OCI-LY3 (cell line): ENCODE data around the gene PLPPR3.

Source experiments
- H2AFZ ChIP-seq: fragments of 200-600, 300-600 bp; shearing (Covaris generic); 2 replicates; pipeline ENCODE4 v1.6.0; 2014; ENCODE audit warnings: antibody characterized with exemption, low read depth, low read length
- H3K27ac ChIP-seq: fragments of 200-600, 300-600 bp; sonication (generic); 2 replicates; pipeline ENCODE4 v1.5.1; 2014; ENCODE audit warnings: mild to moderate bottlenecking, low read length, moderate library complexity, mixed read lengths
- H3K27me3 ChIP-seq: fragments of 200-600, 300-600 bp; sonication (generic); 2 replicates; pipeline ENCODE4 v1.6.1; 2014; ENCODE audit warnings: low read depth, low read length, mixed read lengths
- H3K36me3 ChIP-seq: fragments of 200-600, 300-600 bp; sonication (generic); replicated peaks from 2 replicates; pipeline ENCODE3; 2014; ENCODE audit warnings: low read depth, low read length, mixed read lengths
- H3K4me1 ChIP-seq: fragments of 300-600, 200-600 bp; sonication (generic); 2 replicates; pipeline ENCODE4 v1.6.1; 2014; ENCODE audit warnings: low read length, mixed read lengths
- H3K4me2 ChIP-seq: fragments of 200-600, 300-600 bp; sonication (generic); 2 replicates; pipeline ENCODE4 v1.6.1; 2014; ENCODE audit warnings: low read length, mixed read lengths
- H3K4me3 ChIP-seq: fragments of 300-600, 200-600 bp; sonication (generic); 2 replicates; pipeline ENCODE4 v1.5.1; 2014; ENCODE audit warnings: antibody characterized with exemption, mild to moderate bottlenecking, low read length, moderate library complexity
- H3K79me2 ChIP-seq: fragments of 300-600, 200-600 bp; shearing (Covaris generic); 2 replicates; pipeline ENCODE4 v1.6.1; 2014; ENCODE audit warnings: mild to moderate bottlenecking, low read length, mixed read lengths
- H3K9ac ChIP-seq: fragments of 300-600, 200-600 bp; shearing (Covaris generic); 2 replicates; pipeline ENCODE4 v1.6.0; 2014; ENCODE audit warnings: mild to moderate bottlenecking, low read length, moderate library complexity
- H3K9me3 ChIP-seq: fragments of 200-600, 300-600 bp; shearing (Covaris generic); 2 replicates; pipeline ENCODE4 v1.6.1; 2014; ENCODE audit warnings: low read length, mixed read lengths; ENCODE audit not compliant: insufficient read depth
- H4K20me1 ChIP-seq: fragments of 200-600, 300-600 bp; sonication (generic); 2 replicates; pipeline ENCODE4 v1.6.1; 2016; ENCODE audit warnings: low read length, mixed read lengths; ENCODE audit not compliant: insufficient read depth
- CTCF ChIP-seq: fragments of 200-600, 300-600 bp; sonication (generic); IDR thresholded peaks from 2 replicates; pipeline ENCODE4 v1.5.1; 2014; ENCODE audit warnings: antibody characterized with exemption, low read length, low read depth
- EZH2phosphoT487 ChIP-seq: fragments of 200-600 bp; shearing (Covaris generic); IDR thresholded peaks from 2 replicates; pipeline ENCODE4 v1.6.1; 2018; ENCODE audit warnings: antibody characterized with exemption, mixed run types, low read depth

The PLPPR3 gene

GRCh38 chr19:803686-804418 lies 17.9 kb downstream of the PLPPR3 start:
- Histone ChIP-seq H3K36me3 (peaks cover 96% of the 10 kb centered on the region), H4K20me1 (peaks cover 100% of the 10 kb centered on the region), H2AFZ (no peak overlapping the region), H3K79me2 (peaks cover 100% of the 10 kb centered on the region), H3K27me3 (no peaks in the 10 kb centered on the region), H3K4me1 (peaks cover 12% of the 10 kb centered on the region), H3K4me3 (no peak overlapping the region), H3K9ac (no peak overlapping the region), H3K9me3 (no peaks in the 10 kb centered on the region), H3K27ac (no peak overlapping the region), H3K4me2 (no peak overlapping the region)
- TF ChIP-seq CTCF (no peak), EZH2phosphoT487 (no peak)

- no peak overlapping the region for H3K27ac ChIP-seq
- H3K4me3 ChIP-seq = no peak overlapping the region
- peaks cover 100% of the 10 kb centered on the region for H3K79me2 ChIP-seq
- H3K9ac ChIP-seq = no peak overlapping the region
- no peaks in the 10 kb centered on the region for H3K27me3 ChIP-seq
- TF ChIP-seq CTCF (no peak), EZH2phosphoT487 (no peak)
- H4K20me1 ChIP-seq = peaks cover 100% of the 10 kb centered on the region
- peaks cover 96% of the 10 kb centered on the region for H3K36me3 ChIP-seq
- H3K4me1 ChIP-seq = peaks cover 12% of the 10 kb centered on the region
- H2AFZ ChIP-seq = no peak overlapping the region
- no peaks in the 10 kb centered on the region for H3K9me3 ChIP-seq
- no peak overlapping the region for H3K4me2 ChIP-seq
These were observed 18.6 kb downstream of the PLPPR3 start for GRCh38 chr19:803099-803561.

GRCh38 chr19:802498-803098 lies 19.2 kb downstream of the PLPPR3 start:
- Histone ChIP-seq H3K36me3 (peaks cover 92% of the 10 kb centered on the region), H3K9me3 (no peaks in the 10 kb centered on the region), H3K79me2 (peaks cover 100% of the 10 kb centered on the region), H3K27ac (no peak overlapping the region), H3K4me1 (peaks cover 12% of the 10 kb centered on the region), H2AFZ (no peak overlapping the region), H4K20me1 (peaks cover 97% of the 10 kb centered on the region), H3K4me3 (no peak overlapping the region), H3K4me2 (no peak overlapping the region), H3K9ac (no peak overlapping the region), H3K27me3 (no peaks in the 10 kb centered on the region)
- TF ChIP-seq CTCF = no peak
- TF ChIP-seq EZH2phosphoT487 = no peak

GRCh38 chr19:801861-802497 lies 19.8 kb downstream of the PLPPR3 start:
- H3K9me3 ChIP-seq = no peaks in the 10 kb centered on the region
- peaks cover 98% of the 10 kb centered on the region for H3K79me2 ChIP-seq
- no peak overlapping the region for H3K9ac ChIP-seq
- TF ChIP-seq CTCF (no peak), EZH2phosphoT487 (no peak)
- H3K27me3 ChIP-seq = no peaks in the 10 kb centered on the region
- no peak overlapping the region for H3K4me2 ChIP-seq
- peaks cover 86% of the 10 kb centered on the region for H3K36me3 ChIP-seq
- H3K4me1 ChIP-seq = peaks cover 12% of the 10 kb centered on the region
- no peak overlapping the region for H2AFZ ChIP-seq
- no peak overlapping the region for H3K4me3 ChIP-seq
- peaks cover 91% of the 10 kb centered on the region for H4K20me1 ChIP-seq
- H3K27ac ChIP-seq = no peak overlapping the region
